HepG2 (cell line): Measurements from ENCODE around the gene MX2. TPM values are rescaled to one million over a fixed set of nuclear protein-coding genes. Genes with fewer than 3 reads are reported as not detected.

ENCODE experiments used
- ATAC-seq: fragments of 200-7000 bp; cut with Tn5 transposase; 3 replicates; pipeline ENCODE4 v1.9.1; 2020; ENCODE audit warnings: mild to moderate bottlenecking, moderate library complexity
- BruUV-seq: library from RNA; stranded (reverse); fragments of 400-500 nt; replicated peaks from 2 replicates; lab custom pipeline; 2021; lab: Mats Ljungman, UMichigan
- CTCF ChIA-PET: fragments of 300-600 bp; formaldehyde crosslinking; extraction: SDS; loops from one replicate; lab custom pipeline; 2021; ENCODE audit warnings: low total read pairs, inconsistent platforms, low intra/inter-chr PET ratio; lab: Yijun Ruan, JAX
- POLR2A ChIA-PET: fragments of 350-600 bp; sonication (Branson Sonifier 250); formaldehyde crosslinking; loops from one replicate; lab custom pipeline; 2020; ENCODE audit warnings: antibody characterized with exemption, inconsistent platforms; lab: Yijun Ruan, JAX
- DNase-seq: peaks from one replicate; pipeline ENCODE4 v3.0.0-alpha.2; 2015; ENCODE audit warnings: low spot score
- FAIRE-seq: peaks from 3 replicates; lab custom pipeline; 2011; peaks lifted over from hg19 to GRCh38; lab: Jason Lieb, UNC
- H2AFZ ChIP-seq: one replicate; pipeline ENCODE4 v1.6.1; 2011; ENCODE audit warnings: low read length, inconsistent platforms
- H3K27ac ChIP-seq: fragments of 300-600 bp; 3 replicates; pipeline ENCODE4 v1.8.0; 2011; ENCODE audit warnings: mixed run types, mild to moderate bottlenecking, mixed read lengths, low read length, inconsistent platforms; ENCODE audit not compliant: insufficient read depth; ENCODE audit errors: extremely low read length
- H3K27me3 ChIP-seq, 2 experiments: fragments of 200-600 bp in 1 of 2; 2 replicates in 1 of 2; 3 replicates in 1 of 2; pipeline versions ENCODE4 v1.6.0 to v1.8.0; 2011; ENCODE audit warnings: low read length in 2 of 2, mild to moderate bottlenecking in 2 of 2, moderate library complexity in 2 of 2, inconsistent platforms in 1 of 2; ENCODE audit not compliant: insufficient read depth in 2 of 2, control insufficient read depth in 1 of 2
- H3K36me3 ChIP-seq, 2 experiments: fragments of 200-600 bp in 1 of 2; replicated peaks in 1 of 2; 2 replicates in 1 of 2; 3 replicates in 1 of 2; pipeline versions ENCODE4 v1.5.1 to v1.8.0; 2011; ENCODE audit warnings: low read length in 2 of 2, inconsistent platforms in 1 of 2; ENCODE audit not compliant: insufficient read depth in 2 of 2, control insufficient read depth in 1 of 2
- H3K4me1 ChIP-seq: 2 replicates; pipeline ENCODE4 v1.5.1; 2012; ENCODE audit warnings: low read length, inconsistent platforms; ENCODE audit not compliant: insufficient read depth
- H3K4me2 ChIP-seq: 2 replicates; pipeline ENCODE4 v1.6.0; 2011; ENCODE audit warnings: low read depth, low read length, inconsistent platforms
- H3K4me3 ChIP-seq, 3 experiments: fragments of 200-600 bp in 1 of 3; sonication (generic), shearing (Covaris generic) in 1 of 3; replicated peaks in 1 of 3; 2 replicates each; pipeline ENCODE4 v1.5.1; 2011 to 2016; ENCODE audit warnings: low read length in 3 of 3, inconsistent platforms in 2 of 3, low read depth in 2 of 3, mild to moderate bottlenecking in 2 of 3, control low read depth in 1 of 3, mixed read lengths in 1 of 3; ENCODE audit not compliant: insufficient read depth in 1 of 3
- H3K79me2 ChIP-seq: one replicate; pipeline ENCODE4 v1.6.1; 2011; ENCODE audit warnings: low read length, inconsistent platforms; ENCODE audit not compliant: insufficient read depth
- H3K9ac ChIP-seq: 2 replicates; pipeline ENCODE4 v1.6.0; 2011; ENCODE audit warnings: mild to moderate bottlenecking, low read depth, low read length, inconsistent platforms; ENCODE audit not compliant: insufficient read depth
- H3K9me3 ChIP-seq: 2 replicates; pipeline ENCODE4 v1.5.1; 2012; ENCODE audit warnings: mild to moderate bottlenecking, low read length
- H4K20me1 ChIP-seq: 2 replicates; pipeline ENCODE4 v1.6.0; 2011; ENCODE audit warnings: inconsistent platforms, mild to moderate bottlenecking, low read length, moderate library complexity; ENCODE audit not compliant: insufficient read depth
- KDM6A ChIP-seq: IDR thresholded peaks from 2 replicates; pipeline ENCODE4 v1.6.1; 2016; ENCODE audit warnings: low read depth
- MATR3 ChIP-seq: sonication (generic); formaldehyde crosslinking; IDR thresholded peaks from 2 replicates; pipeline ENCODE4 v1.4.0; 2020; ENCODE audit warnings: missing genetic modification reagents
- RFXAP ChIP-seq: sonication (generic); formaldehyde crosslinking; IDR thresholded peaks from 2 replicates; pipeline ENCODE4 v1.4.0; 2020; ENCODE audit warnings: missing genetic modification reagents, borderline replicate concordance
- TEAD2 ChIP-seq: sonication (generic); formaldehyde crosslinking; IDR thresholded peaks from 2 replicates; pipeline ENCODE4 v1.9.0; 2021; ENCODE audit warnings: missing genetic modification reagents
- U2AF1 ChIP-seq: fragments of 200-400 bp; formaldehyde crosslinking; optimal IDR thresholded peaks from 2 replicates; pipeline ENCODE3; 2017; ENCODE audit warnings: mild to moderate bottlenecking, low read depth, low read length
- ZFP36L2 ChIP-seq: sonication (generic); formaldehyde crosslinking; IDR thresholded peaks from 2 replicates; pipeline ENCODE4 v1.4.0; 2020; ENCODE audit warnings: missing genetic modification reagents
- ZNF451 ChIP-seq: sonication (generic); formaldehyde crosslinking; IDR thresholded peaks from 2 replicates; pipeline ENCODE4 v1.5.0; 2020; ENCODE audit warnings: mild to moderate bottlenecking, missing genetic modification reagents
- ZNF558 ChIP-seq: sonication (generic); formaldehyde crosslinking; IDR thresholded peaks from 2 replicates; pipeline ENCODE4 v1.9.0; 2022; ENCODE audit warnings: mild to moderate bottlenecking, missing genetic modification reagents, borderline replicate concordance
- WGBS: methylation state at CpG from one replicate; pipeline ENCODE4 v1.1.6; 2017; ENCODE audit warnings: low lambda C conversion rate; 5-methylcytosine and 5-hydroxymethylcytosine counted together
- in situ Hi-C: cut with HindIII; loops from 2 replicates; pipeline ENCODE4 v1.10.0; 2017; ENCODE audit warnings: low pct_unique_long_range_greater_than_20kb; ENCODE audit not compliant: extremely low pct_ligation_motif_present
- intact Hi-C: fragments of 100-400 bp; cut with micrococcal nuclease; formaldehyde crosslinking; loops from one replicate; pipeline ENCODE4 v1.10.0; 2022; ENCODE audit not compliant: unreplicated experiment
- polyA plus RNA-seq, 8 experiments: library from polyadenylated mRNA; depleted of rRNA in 3 of 8; stranded (reverse) in 7 of 8; unstranded in 1 of 8; fragments of >200 nt; fragmentation: Illumina TruSeq in 4 of 8; extraction: Trizol in 4 of 8; gene quantifications; 2 replicates each; pipeline versions ENCODE4 v1.2.1 to v1.2.3, GENCODE V29; 2011 to 2016; ENCODE audit warnings: low read depth in 4 of 8, missing spikeins in 1 of 8, mixed read lengths in 1 of 8; ENCODE audit not compliant: insufficient read depth in 1 of 8
- total RNA-seq, 5 experiments: library from RNA; depleted of rRNA; stranded (reverse); fragments of >200 nt; fragmentation: Illumina TruSeq; extraction: Trizol; gene quantifications; 2 replicates each; pipeline ENCODE4 v1.2.3, GENCODE V29; 2016; ENCODE audit warnings: low read depth in 1 of 5
- TF ChIP-seq, protein P1 (sequence below): sonication (generic); formaldehyde crosslinking; IDR thresholded peaks from one replicate; pipeline ENCODE4 v1.5.1; 2020; ENCODE audit warnings: mild to moderate bottlenecking, missing genetic modification reagents; ENCODE audit errors: not compliant biosample characterization
- TF ChIP-seq, protein P2 (sequence below): sonication (generic); formaldehyde crosslinking; IDR thresholded peaks from 2 replicates; pipeline ENCODE4 v1.8.0; 2022; ENCODE audit warnings: missing genetic modification reagents, low read depth, mild to moderate bottlenecking, borderline replicate concordance

Gene MX2
- total and polyA plus RNA-seq, 2 of the 13 experiments (the other 11 are each of a cell fraction or from before 2014, with no cell fraction given), result 24.0 to 35.7 TPM

DNA sequence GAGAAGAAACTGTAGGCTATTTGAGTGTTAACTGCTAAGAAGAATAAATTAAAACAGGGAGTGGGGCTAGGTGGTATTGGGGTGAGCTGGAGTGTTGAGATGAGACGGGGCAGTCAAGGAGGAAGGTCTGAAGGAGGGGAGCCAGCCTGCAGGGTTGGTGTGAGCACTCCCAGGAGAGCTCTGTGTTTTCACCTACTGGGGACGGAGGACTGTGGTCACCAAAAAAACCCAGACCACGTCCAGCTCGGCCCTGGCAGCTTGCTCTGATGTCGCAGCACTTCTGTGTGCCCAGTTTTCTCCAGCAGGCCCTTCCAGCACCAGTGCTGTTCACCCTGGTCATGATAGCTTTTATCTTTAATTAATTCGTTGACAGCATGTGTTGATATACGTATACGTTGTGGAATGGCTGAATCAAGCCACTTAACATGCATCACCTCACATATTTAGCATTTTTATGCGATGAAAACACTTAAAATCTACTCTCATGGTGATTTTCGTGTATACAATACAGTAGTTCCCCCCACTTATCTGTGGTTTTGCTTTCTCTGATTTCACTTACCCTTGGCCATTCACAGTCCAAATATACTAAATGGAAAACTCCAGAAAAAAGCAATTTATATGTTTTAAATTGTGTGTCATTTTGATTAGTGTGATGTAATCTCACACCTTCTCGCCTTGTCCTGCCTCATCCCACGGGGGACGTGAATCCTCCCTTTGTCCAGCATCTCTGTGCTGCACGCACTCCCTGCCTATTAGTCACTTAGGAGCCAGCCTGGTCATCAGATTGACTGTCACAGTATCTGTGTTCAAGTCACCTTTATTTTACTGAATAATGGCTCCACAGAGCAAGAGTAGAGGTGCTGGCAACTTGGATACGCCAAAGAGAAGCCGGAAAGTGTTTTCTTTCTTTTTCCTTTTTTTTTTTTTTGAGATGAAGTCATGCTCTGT, 32.9 kb upstream of the MX2 start:
- H3K79me2 ChIP-seq, result peaks cover 54% of the 10 kb centered on the region
- H3K4me1 ChIP-seq, result peaks cover 50% of the 10 kb centered on the region
- no peak overlapping the region for H3K9ac ChIP-seq
- no peak overlapping the region for H3K4me3 ChIP-seq
- H3K27me3 ChIP-seq, result no peaks in the 10 kb centered on the region
- POLR2A ChIA-PET, result no interaction called here
- no peak overlapping the region for H2AFZ ChIP-seq
- intact Hi-C loops, result no loop called here
- WGBS, result 91% methylated on average over 12 of the region's 16 CpGs
- DNase-seq, result no peak
- in situ Hi-C loops, result no loop called here
- H3K4me2 ChIP-seq, result no peak overlapping the region
- no TSS peak for BruUV-seq
- TF ChIP-seq KDM6A (CRISPR knock-in tag), result no peak
- no peak for TF ChIP-seq ZNF558 (CRISPR knock-in tag)
- no peak for TF ChIP-seq RFXAP
- TF ChIP-seq, protein P1, sequence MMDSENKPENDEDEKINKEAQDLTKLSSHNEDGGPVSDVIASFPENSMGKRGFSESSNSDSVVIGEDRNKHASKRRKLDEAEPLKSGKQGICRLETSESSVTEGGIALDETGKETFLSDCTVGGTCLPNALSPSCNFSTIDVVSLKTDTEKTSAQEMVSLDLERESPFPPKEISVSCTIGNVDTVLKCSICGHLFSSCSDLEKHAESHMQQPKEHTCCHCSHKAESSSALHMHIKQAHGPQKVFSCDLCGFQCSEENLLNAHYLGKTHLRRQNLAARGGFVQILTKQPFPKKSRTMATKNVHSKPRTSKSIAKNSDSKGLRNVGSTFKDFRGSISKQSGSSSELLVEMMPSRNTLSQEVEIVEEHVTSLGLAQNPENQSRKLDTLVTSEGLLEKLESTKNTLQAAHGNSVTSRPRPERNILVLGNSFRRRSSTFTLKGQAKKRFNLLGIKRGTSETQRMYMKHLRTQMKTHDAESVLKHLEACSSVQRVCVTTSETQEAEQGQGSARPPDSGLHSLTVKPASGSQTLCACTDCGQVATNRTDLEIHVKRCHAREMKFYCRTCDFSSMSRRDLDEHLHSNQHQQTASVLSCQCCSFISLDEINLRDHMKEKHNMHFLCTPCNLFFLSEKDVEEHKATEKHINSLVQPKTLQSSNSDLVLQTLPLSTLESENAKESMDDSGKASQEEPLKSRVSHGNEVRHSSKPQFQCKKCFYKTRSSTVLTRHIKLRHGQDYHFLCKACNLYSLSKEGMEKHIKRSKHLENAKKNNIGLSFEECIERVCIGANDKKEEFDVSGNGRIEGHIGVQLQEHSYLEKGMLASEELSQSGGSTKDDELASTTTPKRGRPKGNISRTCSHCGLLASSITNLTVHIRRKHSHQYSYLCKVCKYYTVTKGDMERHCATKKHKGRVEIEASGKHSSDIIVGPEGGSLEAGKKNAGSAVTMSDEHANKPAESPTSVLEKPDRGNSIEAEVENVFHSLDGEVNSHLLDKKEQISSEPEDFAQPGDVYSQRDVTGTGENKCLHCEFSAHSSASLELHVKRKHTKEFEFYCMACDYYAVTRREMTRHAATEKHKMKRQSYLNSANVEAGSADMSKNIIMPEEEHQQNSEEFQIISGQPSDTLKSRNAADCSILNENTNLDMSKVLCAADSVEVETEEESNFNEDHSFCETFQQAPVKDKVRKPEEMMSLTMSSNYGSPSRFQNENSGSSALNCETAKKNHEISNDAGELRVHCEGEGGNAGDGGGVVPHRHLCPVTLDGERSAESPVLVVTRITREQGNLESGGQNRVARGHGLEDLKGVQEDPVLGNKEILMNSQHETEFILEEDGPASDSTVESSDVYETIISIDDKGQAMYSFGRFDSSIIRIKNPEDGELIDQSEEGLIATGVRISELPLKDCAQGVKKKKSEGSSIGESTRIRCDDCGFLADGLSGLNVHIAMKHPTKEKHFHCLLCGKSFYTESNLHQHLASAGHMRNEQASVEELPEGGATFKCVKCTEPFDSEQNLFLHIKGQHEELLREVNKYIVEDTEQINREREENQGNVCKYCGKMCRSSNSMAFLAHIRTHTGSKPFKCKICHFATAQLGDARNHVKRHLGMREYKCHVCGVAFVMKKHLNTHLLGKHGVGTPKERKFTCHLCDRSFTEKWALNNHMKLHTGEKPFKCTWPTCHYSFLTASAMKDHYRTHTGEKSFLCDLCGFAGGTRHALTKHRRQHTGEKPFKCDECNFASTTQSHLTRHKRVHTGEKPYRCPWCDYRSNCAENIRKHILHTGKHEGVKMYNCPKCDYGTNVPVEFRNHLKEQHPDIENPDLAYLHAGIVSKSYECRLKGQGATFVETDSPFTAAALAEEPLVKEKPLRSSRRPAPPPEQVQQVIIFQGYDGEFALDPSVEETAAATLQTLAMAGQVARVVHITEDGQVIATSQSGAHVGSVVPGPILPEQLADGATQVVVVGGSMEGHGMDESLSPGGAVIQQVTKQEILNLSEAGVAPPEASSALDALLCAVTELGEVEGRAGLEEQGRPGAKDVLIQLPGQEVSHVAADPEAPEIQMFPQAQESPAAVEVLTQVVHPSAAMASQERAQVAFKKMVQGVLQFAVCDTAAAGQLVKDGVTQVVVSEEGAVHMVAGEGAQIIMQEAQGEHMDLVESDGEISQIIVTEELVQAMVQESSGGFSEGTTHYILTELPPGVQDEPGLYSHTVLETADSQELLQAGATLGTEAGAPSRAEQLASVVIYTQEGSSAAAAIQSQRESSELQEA, result no peak
- no peak for TF ChIP-seq U2AF1
- TF ChIP-seq, protein P2, sequence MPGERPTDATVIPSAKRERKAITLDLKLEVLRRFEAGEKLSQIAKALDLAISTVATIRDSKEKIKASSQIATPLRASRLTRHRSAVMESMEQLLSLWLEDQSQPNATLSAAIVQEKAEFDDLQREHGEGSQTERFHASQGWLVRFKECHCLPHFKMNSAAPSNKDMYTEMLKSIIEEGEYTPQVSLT, result no peak
- no peak for TF ChIP-seq MATR3
- TF ChIP-seq ZFP36L2 (CRISPR knock-in tag), result no peak
- no peak for TF ChIP-seq TEAD2 (CRISPR knock-in tag)
- TF ChIP-seq ZNF451 (CRISPR knock-in tag), result no peak
- ATAC-seq, result no peak
- FAIRE-seq, result no peak
- peaks cover 5% of the 10 kb centered on the region; the same call in 1 of the 2 replicates for H3K9me3 ChIP-seq
- H3K36me3 ChIP-seq, result peaks cover 10 to 34% of the 10 kb centered on the region in 2 experiments
- CTCF ChIA-PET, result no interaction called here
- no peaks in the 10 kb centered on the region for H4K20me1 ChIP-seq
- no peak overlapping the region for H3K27ac ChIP-seq
